Left ventricle myocardium inferior (tissue), 1 donor: ENCODE data around the gene NADK2. TPM values are rescaled to one million over a fixed set of nuclear protein-coding genes. Genes with fewer than 3 reads are reported as not detected.
"Not testable (repeated sequence)": the region's sequence is repeated elsewhere in the genome, so short reads cannot be mapped to it uniquely, and the experiment has no call there.

Experiments
- DNase-seq: peaks from one replicate; pipeline ENCODE4 v3.0.0-alpha.2; 2020
- H3K27ac ChIP-seq: fragments of 200-600 bp; replicated peaks from 2 replicates; pipeline ENCODE4 v1.8.0; 2021
- H3K27me3 ChIP-seq: fragments of 200-600 bp; 2 replicates; pipeline ENCODE4 v1.8.0; 2021; ENCODE audit warnings: low read depth
- H3K36me3 ChIP-seq: fragments of 200-600 bp; 2 replicates; pipeline ENCODE4 v1.8.0; 2021
- H3K4me1 ChIP-seq: fragments of 200-600 bp; 2 replicates; pipeline ENCODE4 v1.8.0; 2021
- H3K4me3 ChIP-seq: fragments of 200-600 bp; 2 replicates; pipeline ENCODE4 v1.8.0; 2021; ENCODE audit warnings: mild to moderate bottlenecking, moderate library complexity
- H3K9me3 ChIP-seq: fragments of 200-600 bp; replicated peaks from 2 replicates; pipeline ENCODE4 v1.8.0; 2021
- CTCF ChIP-seq: fragments of 200-600 bp; IDR thresholded peaks from 2 replicates; pipeline ENCODE4 v1.8.0; 2021; ENCODE audit warnings: antibody characterized with exemption, mild to moderate bottlenecking, borderline replicate concordance
- intact Hi-C: fragments of 100-400 bp; cut with micrococcal nuclease; formaldehyde crosslinking; loops from one replicate; pipeline ENCODE4 v1.11.0; 2022
- total RNA-seq: library from RNA; stranded (reverse); fragmentation: NEBNext Ultra II Directional; extraction: Animal tissue kit (Norgen Biotek cat#: 25700); gene quantifications from one replicate; pipeline ENCODE4 v1.2.1, GENCODE V29; 2021
- donor health status: DM: no; HTN: yes; CAD: no; lungs with severe emphysema.

NADK2 gene
- total RNA-seq, 1 donor from 2014 or later: 35.4 TPM

GRCh38 chr5:36200513-36200912 lies 41.2 kb downstream of the NADK2 start:
- DNase-seq: no peak
- Histone ChIP-seq H3K27ac (no peak overlapping the region), H3K36me3 (peaks cover 54% of the 10 kb centered on the region), H3K9me3 (no peaks in the 10 kb centered on the region), H3K4me3 (no peak overlapping the region), H3K4me1 (peaks cover 19% of the 10 kb centered on the region), H3K27me3 (no peaks in the 10 kb centered on the region)
- no peak for TF ChIP-seq CTCF
- intact Hi-C loops: no loop called here

GRCh38 chr5:36199620-36200019 lies 42.1 kb downstream of the NADK2 start:
- H3K4me3 ChIP-seq: no peak overlapping the region
- peaks cover 57% of the 10 kb centered on the region for H3K36me3 ChIP-seq
- H3K27ac ChIP-seq: no peak overlapping the region
- H3K9me3 ChIP-seq: no peaks in the 10 kb centered on the region
- TF ChIP-seq CTCF: no peak
- H3K4me1 ChIP-seq: peaks cover 19% of the 10 kb centered on the region
- no peak for DNase-seq
- H3K27me3 ChIP-seq: no peaks in the 10 kb centered on the region
- intact Hi-C loops: no loop called here

GRCh38 chr5:36198783-36199182 lies 42.9 kb downstream of the NADK2 start:
- H3K4me3 ChIP-seq, intact Hi-C loops, H3K9me3 ChIP-seq, H3K27ac ChIP-seq, H3K27me3 ChIP-seq, DNase-seq: not testable (repeated sequence)
- Histone ChIP-seq H3K36me3 (peaks cover 61% of the 10 kb centered on the region), H3K4me1 (peaks cover 17% of the 10 kb centered on the region)

GRCh38 chr5:36198281-36198680 lies 43.4 kb downstream of the NADK2 start:
- Histone ChIP-seq H3K4me1 (peaks cover 12% of the 10 kb centered on the region), H3K36me3 (peaks cover 65% of the 10 kb centered on the region), H3K4me3 (no peak overlapping the region), H3K27me3 (no peaks in the 10 kb centered on the region), H3K9me3 (no peaks in the 10 kb centered on the region), H3K27ac (no peak overlapping the region)
- DNase-seq: no peak
- no peak for TF ChIP-seq CTCF
- intact Hi-C loops: no loop called here

- Histone ChIP-seq H3K4me3 (no peak overlapping the region), H3K4me1 (no peaks in the 10 kb centered on the region), H3K27ac (no peak overlapping the region), H3K36me3 (peaks cover 82% of the 10 kb centered on the region), H3K27me3 (no peaks in the 10 kb centered on the region), H3K9me3 (peaks cover 22% of the 10 kb centered on the region)
- TF ChIP-seq CTCF: no peak
- no peak for DNase-seq
- intact Hi-C loops: no loop called here
Observed at GRCh38 chr5:36193746-36194145, 48.0 kb downstream of the NADK2 start.

- H3K4me3 ChIP-seq, H3K27ac ChIP-seq, DNase-seq, H3K4me1 ChIP-seq, intact Hi-C loops, H3K27me3 ChIP-seq: not testable (repeated sequence)
- Histone ChIP-seq H3K9me3 (peaks cover 19% of the 10 kb centered on the region), H3K36me3 (peaks cover 61% of the 10 kb centered on the region)
Observed at GRCh38 chr5:36184408-36184807, 57.3 kb downstream of the NADK2 start.

GRCh38 chr5:36181774-36182173 lies 60.0 kb downstream of the NADK2 start:
- Histone ChIP-seq H3K4me1 (no peaks in the 10 kb centered on the region), H3K36me3 (peaks cover 81% of the 10 kb centered on the region), H3K27me3 (no peaks in the 10 kb centered on the region), H3K4me3 (no peak overlapping the region), H3K9me3 (peaks cover 10% of the 10 kb centered on the region), H3K27ac (no peak overlapping the region)
- no peak for TF ChIP-seq CTCF
- intact Hi-C loops: no loop called here
- no peak for DNase-seq
